GM23248 (cell line): ENCODE measurements around the gene GLP1R.

Source experiments
- EZH2 ChIP-seq: fragments of 200-600 bp; sonication (generic); IDR thresholded peaks from 2 replicates; pipeline ENCODE4 v1.6.1; 2018; ENCODE audit warnings: antibody characterized with exemption, mild to moderate bottlenecking; ENCODE audit not compliant: insufficient read depth, poor library complexity, severe bottlenecking
- EZH2phosphoT487 ChIP-seq: fragments of 200-600 bp; sonication (generic); IDR thresholded peaks from 2 replicates; pipeline ENCODE4 v1.6.1; 2018; ENCODE audit warnings: antibody characterized with exemption, moderate library complexity, mild to moderate bottlenecking, low read depth; ENCODE audit not compliant: insufficient read depth

GRCh38 chr6:39075010-39075686, 26.6 kb downstream of the GLP1R start:
- TF ChIP-seq EZH2 (no peak), EZH2phosphoT487 (no peak)
